ENCODE results near the gene ACAD10.
A peak's percentile ranks its signal among the peaks of the same experiment; 100 is the strongest.

ACAD10 gene

DNA sequence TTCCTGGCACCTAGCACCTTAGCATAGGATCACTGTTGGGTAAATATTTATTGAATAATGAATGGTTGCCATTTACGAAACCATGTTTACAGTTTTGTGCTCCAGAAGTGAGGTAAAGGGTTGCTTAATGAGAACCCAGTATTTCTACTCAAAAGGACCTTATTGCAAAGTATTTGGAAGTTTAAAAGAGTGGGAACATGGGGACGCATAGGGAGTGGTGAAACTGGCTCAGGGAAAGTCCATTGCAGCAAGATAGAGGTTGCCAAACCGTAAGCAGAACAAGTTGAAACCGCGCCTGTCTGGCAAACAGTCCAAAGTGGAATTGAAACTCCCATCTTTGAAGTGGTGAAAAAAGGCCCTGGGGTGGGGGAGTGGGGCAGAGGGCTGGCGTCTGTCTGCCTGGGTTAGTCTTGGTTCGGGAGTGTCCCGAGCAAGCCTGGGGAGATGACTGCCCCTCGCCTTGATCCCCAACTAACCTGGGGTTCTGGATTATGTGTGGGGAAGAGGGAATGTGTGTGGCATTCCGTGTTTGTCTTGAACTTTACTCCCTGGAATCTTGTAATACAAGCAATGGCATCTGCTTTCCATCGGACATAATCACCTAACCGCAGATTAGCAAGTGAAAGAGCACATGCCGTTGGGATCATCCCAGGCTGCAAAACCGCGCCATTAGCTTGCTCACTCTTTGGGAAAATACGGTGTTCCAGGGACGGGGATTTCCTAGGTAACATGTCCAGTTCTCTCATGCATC, 88.1 kb downstream of the ACAD10 start:
- DNase-seq, result peak in 36 of 58 donors; percentile 8 to 70 (median 27)

- peak in 50 of 58 donors; percentile 10 to 82 (median 52) for DNase-seq
Measured at GRCh38 chr12:111775205-111776193, 89.6 kb downstream of the ACAD10 start.

GRCh38 chr12:111776836-111777344, 91.0 kb downstream of the ACAD10 start:
- DNase-seq, result no peak

DNA sequence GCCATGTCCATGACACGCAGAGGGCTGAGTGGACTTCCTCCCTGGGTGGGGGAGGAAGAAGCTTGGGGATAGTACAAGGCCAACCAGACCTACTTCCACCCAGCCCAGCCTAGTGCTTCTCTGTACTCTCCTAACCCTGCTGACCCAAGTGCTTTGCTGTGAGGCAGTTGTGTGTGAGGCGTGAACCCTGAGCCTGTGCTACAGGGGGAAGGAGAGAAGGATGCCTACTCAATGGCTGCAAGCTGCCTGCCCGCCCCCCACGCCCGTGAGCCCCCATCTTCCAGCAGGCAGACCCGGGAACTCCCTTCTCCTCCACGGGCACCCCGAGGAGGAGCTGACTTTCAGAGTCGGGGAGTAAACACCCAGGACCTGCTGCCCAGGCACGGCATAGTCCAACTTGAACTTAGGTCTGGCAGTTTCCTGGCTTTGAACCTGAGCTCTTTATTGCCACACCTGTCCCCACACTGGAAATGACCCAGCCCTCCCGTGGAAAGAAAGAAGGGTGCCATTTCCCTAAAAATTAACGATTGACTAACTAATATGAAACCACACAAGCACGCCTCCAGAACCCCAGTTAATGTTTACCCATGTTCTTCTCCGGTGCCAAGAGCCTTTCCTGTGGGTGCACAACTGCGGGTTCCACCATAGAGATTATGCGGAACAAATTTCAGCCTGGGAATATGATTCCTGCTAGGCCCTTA, 91.6 kb downstream of the ACAD10 start:
- DNase-seq, result peak in 15 of 58 donors; percentile 5 to 29 (median 17)

GRCh38 chr12:111780166-111780565, 94.3 kb downstream of the ACAD10 start:
- no peak for DNase-seq

GRCh38 chr12:111780615-111781014, 94.8 kb downstream of the ACAD10 start:
- no peak for DNase-seq

DNA sequence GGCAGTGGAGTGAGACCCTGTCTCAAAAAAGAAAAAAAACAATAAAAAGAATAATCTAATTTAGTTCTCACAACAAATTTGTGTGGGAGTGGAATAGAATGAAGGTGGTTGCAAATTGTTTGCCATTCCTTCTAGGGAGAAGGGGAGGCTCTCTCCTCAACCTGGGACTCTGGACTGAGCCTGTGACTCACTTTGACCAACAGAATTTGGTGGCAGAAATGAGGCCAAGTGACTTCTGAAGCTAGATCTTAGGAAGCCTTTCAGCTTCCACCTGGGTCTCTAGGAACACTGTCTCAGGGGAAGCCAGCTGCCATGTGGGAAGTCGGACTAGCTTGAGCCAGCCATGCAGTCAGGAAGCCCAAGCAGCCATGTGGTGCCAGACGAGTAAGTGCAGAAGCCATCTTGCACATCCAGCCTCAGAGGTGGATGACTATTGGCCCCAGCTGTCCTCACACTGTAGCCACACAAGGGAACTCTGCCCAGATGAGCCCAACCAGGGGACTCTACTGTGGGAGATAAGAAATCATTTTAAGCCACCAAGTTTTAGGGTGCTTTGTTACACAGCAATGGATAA, 95.3 kb downstream of the ACAD10 start:
- no peak for DNase-seq

DNA sequence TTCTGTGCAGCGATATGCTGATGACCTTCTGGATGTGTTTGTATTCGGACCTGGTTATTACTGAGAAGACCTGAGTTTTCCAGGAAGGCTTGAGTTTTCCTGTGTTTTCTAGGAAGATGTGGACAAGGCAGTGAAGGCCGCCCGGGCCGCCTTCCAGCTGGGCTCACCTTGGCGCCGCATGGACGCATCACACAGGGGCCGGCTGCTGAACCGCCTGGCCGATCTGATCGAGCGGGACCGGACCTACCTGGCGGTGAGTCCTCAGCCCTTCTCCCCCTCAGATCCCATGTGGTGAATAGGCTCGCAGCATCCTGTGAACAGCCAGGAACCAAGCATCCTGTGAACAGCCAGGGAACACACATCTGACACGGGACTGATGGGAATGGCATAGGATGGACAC, 97.2 kb downstream of the ACAD10 start:
- no peak for DNase-seq

DNA sequence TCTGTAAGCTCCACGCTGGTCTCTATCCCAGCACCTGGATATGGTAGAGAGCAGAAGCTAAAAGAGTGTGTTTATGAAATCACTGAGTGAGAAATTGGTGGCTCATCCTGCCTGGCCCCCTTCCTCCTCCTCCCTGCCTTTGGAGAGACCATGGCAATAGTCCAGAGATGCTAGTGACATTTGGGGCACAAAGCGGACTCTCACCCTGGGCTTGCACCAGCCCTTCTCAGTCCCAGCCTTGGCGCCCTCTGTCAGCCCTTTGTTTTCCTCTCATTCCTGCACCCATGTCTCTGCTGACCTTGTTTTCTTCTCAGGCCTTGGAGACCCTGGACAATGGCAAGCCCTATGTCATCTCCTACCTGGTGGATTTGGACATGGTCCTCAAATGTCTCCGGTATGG, 99.1 kb downstream of the ACAD10 start:
- no peak for DNase-seq

DNA sequence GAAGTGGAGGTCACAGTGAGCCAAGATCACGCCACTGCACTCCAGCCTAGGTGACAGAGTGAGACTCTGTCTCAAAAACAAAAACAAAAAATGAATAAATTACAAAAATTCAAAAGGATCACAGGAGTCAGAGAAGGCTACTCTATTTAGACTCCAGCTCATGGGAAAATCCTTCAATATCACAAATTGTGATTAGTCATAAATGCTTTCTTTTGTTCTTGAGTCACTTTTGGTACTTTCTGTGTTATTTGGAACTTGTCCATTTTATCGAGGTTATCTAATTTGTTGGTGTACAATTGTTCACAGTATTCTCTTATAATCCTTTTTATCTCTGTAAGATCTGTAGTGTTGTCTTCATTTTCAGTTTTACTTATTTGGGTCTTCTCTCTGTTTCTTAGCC, 99.8 kb downstream of the ACAD10 start:
- no peak for DNase-seq

DNA sequence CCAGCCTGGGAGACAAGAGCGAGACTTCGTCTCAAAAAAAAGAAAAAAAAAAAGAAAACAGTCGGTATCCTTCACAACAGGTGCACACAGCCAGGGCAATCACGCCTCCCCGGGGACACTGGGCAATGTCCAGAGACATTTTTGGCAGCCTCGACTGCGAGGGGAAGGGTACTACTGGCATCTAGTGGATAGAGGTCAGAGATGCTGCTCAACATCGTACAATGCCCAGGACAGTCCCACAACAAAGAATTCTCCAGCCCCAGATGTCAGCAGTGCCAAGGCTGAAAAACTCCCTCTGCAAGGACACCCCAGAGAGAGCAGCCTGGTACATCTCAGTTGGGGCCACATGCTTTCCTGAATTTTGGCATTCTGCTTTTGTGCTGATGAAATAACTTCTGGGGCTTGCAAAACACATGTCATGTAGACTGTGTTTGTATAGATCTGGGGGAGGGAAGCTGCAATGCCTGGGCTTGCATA, 102.4 kb downstream of the ACAD10 start:
- peak in 17 of 58 donors; percentile 3 to 33 (median 11) for DNase-seq

DNA sequence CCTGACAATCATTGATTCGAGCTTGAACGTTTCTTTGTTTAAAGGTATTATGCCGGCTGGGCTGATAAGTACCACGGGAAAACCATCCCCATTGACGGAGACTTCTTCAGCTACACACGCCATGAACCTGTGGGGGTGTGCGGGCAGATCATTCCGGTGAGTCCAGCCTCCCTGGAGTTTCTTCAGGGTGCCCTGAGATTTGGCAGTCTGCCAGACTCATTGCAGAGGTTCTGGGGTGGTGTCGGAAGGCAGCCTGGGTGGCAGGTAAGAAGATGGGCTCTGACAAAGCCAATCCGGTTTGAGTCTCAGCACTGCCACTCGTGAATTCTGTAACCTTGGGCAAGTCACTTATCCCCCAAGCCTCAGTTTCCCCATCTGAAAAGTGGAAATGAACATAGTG, 103.9 kb downstream of the ACAD10 start:
- no peak for DNase-seq

DNA sequence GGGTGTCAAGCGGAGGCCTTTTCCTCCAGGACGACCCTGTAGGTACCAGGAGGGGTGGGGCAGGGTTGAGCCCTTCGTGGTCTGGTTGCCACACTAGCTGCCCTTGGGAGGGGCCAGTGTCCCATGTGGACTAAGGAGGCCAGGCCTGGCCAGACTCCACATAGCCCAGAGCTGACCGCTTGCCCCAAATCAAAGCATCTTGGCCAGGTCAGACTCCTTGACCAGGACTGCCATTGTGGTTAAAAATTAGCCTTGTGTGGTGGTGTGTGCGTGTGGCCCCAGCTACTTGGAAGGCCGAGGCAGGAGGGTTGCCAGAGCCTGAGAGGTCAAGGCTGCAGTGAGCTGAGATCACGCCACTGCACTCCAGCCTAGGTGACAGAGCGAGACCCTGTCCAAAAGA, 105.7 kb downstream of the ACAD10 start:
- no peak for DNase-seq

DNA sequence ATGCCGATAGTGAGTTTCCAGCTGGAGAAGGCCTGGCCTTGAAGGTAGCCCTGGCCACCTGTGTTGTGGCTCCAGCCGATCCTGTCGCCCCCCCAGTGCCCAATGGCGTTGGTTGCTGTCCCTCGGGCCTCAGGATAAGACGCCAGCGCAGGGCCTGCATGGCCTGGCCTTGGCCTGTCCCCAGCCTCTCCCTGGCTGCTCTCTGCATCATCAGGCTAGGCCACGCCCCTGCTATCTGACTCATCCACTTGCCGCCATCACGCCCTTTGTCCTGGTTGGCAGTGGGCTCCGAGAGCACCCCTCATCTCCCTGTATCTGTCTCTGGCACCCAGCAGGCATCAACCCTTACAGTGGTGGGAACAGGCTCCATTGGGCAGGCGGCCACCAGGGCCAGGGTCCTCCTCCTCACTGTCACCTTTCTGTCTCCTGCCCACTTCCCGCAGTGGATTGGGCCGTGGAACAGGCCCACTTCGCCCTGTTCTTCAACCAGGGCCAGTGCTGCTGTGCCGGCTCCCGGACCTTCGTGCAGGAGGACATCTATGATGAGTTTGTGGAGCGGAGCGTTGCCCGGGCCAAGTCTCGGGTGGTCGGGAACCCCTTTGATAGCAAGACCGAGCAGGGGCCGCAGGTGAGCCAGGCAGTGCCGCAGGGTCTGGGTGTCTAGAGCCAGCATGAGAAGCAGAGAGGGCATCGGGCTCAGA, 106.5 kb downstream of the ACAD10 start:
- peak in 1 of 58 donors; percentile 6 for DNase-seq

- DNase-seq, result no peak
Measured at GRCh38 chr12:111792856-111793235, 107.0 kb downstream of the ACAD10 start.

- DNase-seq, result no peak
Measured at GRCh38 chr12:111798182-111798581, 112.3 kb downstream of the ACAD10 start.

- DNase-seq, result no peak
Measured at GRCh38 chr12:111799758-111800157, 113.9 kb downstream of the ACAD10 start.

DNA sequence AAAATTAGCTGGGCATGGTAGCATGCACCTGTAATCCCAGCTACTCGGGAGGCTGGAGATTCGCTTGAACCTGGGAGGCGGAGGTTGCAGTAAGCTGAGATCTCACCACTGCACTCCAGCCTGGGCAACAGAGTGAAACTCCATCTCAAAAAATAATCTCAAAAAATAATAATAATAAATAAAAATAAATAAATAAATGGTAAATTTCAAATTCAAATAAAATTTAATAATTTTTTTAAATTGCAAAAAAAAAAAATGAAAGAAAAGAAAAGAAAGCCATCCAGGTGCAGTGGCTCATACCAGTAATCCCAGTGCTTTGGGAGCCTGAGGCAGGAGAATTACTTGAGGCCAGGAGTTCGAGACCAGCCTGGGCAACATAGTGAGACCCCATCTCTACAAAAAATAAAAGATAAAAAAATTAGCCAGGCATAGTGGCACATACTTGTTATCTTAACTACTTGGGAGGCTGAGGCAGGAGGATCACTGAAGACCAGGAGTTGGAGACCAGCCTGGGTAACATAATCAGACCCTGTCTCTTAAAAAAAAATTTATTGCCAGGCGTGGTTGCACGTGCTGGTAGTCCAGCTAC, 117.3 kb downstream of the ACAD10 start:
- DNase-seq, result no peak

GRCh38 chr12:111803851-111804250, 118.0 kb downstream of the ACAD10 start:
- no peak for DNase-seq

DNA sequence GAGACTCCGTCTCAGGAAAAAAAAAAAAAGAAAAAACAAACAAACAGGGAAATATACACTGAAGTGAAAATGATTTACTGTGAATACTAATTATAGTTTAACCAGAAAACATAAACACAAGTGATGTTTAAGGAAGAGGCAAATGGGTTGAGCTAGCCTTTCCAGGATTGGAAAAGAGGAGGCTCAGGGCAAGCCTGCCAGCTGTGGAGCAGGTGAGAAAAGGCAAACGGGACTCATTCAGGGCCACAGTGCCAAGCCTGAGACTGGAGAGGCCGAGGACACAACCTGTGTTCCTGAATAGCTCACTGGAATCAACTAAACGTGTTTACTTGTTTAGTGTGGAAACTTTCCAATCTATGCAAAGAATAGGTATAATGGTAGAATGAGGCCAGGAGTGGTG, 120.5 kb downstream of the ACAD10 start:
- no peak for DNase-seq

Measured in anterior cingulate cortex (tissue), 58 donors.